NCI-H345 (cell line): ENCODE measurements around the gene ETNK1.

Source experiments
- DNase-seq: peaks from one replicate; lab custom pipeline; 2025; lab: John Stamatoyannopoulos, UW

Gene ETNK1

GRCh38 chr12:22635812-22636211, 10.8 kb downstream of the ETNK1 start:
- no peak for DNase-seq

DNA sequence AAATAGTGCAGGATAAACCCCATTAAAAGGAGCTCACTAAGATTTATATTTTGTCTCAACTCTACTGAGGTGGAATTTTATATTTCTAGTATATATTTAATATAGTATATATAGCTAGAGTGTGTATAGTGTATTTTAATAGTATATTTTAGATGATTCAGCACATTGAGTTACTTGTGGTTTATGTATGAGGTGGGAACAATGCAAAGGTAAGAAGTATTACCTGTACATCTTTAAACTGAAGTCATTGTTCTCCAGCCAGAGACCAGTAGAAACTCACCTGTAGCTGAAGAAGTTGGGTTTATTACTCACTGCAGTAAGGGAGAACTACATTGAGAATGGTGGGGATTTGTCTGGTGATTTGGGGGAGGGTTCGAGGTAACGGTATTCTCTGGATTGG, 15.9 kb downstream of the ETNK1 start:
- no peak for DNase-seq

DNA sequence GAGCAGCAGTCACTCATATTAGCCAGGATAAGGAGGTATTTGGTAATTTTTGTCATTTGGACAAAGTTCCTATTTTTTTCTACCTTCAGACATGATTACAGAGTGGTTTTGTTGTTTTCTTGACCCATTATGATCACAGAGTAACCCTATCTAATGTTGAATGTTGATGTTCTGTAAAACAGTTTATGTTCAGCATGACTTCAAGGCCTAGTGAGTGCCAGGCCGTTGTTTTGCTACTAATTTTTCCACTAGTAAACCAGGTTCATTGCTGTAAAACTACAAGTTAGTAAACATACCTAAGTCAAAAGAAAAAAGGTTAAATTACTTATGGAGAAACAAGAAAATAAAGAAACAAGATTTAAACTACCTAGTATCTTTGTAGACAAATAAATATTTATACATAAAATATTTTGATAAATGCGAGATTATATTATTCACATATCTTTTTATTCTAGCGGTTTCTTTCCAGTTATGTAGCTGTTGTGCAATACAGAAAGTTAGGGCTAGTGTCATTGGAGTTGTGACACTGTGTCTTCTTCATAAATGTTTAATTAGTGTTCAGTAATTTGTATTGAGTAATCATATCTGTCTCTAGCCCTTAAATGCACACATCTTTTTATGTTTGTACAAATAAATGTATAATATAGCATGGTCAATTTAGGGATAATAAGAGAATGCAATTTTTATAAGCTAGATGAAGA, 16.5 kb downstream of the ETNK1 start:
- no peak for DNase-seq

GRCh38 chr12:22648668-22649067, 23.7 kb downstream of the ETNK1 start:
- no peak for DNase-seq

DNA sequence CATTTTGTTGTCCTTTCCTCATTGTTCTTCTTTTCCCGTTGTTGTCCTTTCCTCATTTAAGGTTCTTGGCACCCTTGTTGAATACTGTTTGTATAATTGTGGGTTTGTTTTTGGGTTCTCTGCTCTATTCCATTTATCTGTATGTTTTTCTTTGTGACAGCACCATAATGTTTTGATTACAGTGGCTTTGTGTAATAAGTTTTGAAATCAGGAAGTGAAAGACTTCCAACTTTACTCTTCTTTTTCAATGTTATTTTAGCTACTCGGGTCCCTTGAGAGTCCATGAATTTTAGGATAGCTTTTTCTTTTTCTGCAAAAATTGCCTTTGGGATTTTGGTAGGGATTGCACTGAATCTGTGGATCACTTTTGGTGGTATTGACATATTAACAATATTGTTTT, 28.1 kb downstream of the ETNK1 start:
- no peak for DNase-seq

DNA sequence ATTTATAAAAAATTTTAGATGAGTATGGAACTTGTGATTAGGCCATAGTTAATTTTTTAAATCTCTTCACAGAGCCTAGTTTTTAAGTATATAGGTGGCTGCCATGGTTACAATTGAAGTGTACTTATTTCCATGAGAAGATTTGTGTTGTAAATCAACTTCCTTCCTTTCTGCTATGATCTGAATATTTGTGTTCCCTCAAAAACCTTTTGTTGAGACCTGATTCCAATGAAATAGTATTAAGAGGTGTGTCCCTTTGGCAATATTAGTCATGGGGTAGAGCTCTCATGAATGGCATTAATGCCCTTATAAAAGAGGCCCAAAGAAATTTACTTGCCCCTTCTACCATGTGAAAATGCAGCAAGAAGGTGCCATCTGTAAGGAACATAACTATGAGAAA, 28.8 kb downstream of the ETNK1 start:
- no peak for DNase-seq

- no peak for DNase-seq
Measured at GRCh38 chr12:22656376-22656775, 31.4 kb downstream of the ETNK1 start.

DNA sequence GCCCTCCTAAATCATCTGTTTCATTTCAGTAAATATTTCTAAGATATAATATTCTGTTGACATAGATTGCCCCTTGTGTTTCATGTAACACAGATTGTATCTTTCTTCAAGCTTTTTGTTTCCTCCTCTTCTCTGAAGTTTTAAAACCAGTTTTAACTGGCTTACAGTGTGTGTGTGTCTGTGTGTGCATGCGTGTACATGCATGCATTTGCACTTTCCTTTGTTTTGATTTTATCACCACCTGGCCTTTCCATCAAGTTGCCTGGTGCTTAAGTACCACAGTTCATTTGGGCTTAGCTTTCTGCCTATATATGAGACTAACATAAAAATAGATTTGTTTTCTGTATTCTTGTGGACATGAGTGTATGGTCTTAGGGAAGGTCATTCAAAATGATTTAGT, 31.9 kb downstream of the ETNK1 start:
- peak; percentile 15 for DNase-seq

- no peak for DNase-seq
Measured at GRCh38 chr12:22657538-22657937, 32.6 kb downstream of the ETNK1 start.

- DNase-seq: no peak
Measured at GRCh38 chr12:22658214-22658613, 33.2 kb downstream of the ETNK1 start.

- no peak for DNase-seq
Measured at GRCh38 chr12:22662356-22662755, 37.4 kb downstream of the ETNK1 start.

DNA sequence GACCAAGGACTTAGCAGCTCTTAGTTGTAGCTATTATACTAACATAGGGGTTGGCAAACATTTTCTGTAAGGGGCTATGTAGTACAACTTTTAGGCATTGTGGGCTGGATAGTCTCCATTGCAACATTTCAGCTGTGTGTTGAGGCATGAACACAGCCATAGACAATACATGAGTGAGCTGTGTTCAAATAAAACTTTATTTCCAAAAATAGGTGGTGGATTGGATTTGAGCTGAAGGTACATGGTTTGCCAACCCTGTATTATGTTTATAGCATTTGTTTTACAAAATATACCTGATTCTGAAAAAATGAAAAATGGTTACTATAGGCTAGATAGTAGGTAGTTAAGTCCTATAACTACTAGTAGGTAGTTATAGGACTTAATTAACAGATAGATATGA, 40.5 kb downstream of the ETNK1 start:
- no peak for DNase-seq

- no peak for DNase-seq
Measured at GRCh38 chr12:22667122-22667521, 42.2 kb downstream of the ETNK1 start.

DNA sequence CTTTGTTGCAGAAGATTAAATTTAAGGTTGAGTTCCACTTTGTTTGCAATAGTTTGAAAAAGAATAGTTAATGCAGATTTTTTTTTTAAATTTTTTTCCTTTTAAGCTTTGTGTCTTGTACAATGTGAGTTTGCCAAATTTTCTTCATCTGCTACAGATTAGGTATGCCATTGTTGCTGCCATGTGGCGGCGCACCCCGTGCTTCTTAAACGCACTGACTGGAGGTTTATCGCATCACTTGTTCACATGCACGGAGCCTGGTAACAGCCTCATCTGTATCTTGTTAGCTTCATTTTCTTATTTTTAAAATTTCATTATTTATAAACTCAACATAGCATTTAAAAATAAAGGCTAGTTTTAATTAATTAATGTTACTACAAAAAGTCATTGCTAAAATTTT, 43.5 kb downstream of the ETNK1 start:
- no peak for DNase-seq

DNA sequence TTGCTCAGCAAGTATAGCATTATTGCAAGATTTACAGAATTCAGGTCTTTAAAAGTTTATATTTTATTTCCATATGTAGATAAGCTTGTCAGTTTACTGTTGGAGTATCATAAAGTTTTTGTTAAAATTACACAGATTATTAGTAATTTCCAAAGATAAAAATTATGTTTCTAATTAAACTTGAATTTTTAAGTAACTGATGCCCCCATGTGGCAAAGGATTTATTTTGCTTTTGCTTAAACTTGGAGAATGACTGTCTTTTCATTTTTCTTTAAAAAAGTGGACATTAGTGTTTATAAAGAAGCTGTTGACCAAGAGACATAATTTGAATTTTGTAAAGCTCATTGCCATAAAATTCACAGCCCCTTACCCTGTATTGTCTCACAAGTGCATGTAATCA, 45.8 kb downstream of the ETNK1 start:
- DNase-seq: no peak

DNA sequence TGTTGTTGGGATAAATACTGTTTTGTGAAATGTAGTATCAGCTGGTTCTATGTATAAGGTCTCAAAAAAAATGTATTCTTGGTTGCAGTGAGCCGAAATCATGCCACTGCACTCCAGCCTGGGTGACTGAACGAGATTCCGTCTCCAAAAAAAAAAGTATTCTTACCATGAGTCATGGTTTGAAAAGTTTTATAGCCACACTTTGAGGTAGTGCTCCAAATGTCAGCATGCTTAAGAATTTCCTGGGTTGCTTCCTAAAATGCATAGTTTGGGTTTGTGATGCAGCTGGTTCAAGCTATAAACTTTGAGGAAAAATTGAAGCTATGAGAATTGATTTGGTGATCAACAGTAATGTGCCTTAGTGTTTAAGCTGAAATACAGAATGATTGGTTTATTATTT, 48.0 kb downstream of the ETNK1 start:
- no peak for DNase-seq

DNA sequence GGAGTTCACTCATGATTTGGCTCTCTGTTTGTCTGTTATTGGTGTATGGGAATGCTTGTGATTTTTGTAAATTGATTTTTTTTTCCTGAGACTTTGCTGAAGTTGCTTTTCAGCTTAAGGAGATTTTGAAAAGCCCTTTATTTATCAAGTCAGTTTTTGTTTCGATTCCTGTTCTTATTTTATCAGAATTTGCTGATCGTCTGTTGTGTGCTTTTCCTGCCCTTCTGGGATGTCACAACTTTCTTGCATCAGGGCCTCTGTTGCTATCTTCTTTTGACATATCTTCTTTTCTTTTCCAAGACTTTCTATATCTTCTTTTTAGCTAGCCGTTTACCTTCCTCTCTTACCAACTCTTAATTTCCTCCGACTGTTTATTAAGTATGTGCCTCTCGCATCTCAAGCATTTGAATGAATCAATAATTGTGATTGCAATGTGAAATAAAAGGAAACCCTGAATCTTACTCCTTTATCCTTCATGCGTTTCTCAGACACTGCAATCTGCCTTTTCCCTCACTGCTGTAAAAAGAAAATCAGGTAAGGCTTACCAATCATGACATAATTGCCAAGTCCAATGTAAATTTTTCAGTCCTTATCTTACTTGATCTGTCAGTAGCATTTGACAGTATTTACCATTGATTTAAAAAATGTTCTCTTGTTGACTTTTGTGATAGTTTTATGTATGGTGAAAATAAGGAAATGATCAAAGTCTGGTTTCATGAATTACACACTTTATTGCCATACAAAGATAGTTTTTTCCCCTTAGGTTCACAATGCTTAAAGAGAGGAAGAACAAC, 53.0 kb downstream of the ETNK1 start:
- DNase-seq: no peak

GRCh38 chr12:22682663-22683062, 57.7 kb downstream of the ETNK1 start:
- no peak for DNase-seq

- DNase-seq: no peak
Measured at GRCh38 chr12:22683131-22683530, 58.2 kb downstream of the ETNK1 start.

DNA sequence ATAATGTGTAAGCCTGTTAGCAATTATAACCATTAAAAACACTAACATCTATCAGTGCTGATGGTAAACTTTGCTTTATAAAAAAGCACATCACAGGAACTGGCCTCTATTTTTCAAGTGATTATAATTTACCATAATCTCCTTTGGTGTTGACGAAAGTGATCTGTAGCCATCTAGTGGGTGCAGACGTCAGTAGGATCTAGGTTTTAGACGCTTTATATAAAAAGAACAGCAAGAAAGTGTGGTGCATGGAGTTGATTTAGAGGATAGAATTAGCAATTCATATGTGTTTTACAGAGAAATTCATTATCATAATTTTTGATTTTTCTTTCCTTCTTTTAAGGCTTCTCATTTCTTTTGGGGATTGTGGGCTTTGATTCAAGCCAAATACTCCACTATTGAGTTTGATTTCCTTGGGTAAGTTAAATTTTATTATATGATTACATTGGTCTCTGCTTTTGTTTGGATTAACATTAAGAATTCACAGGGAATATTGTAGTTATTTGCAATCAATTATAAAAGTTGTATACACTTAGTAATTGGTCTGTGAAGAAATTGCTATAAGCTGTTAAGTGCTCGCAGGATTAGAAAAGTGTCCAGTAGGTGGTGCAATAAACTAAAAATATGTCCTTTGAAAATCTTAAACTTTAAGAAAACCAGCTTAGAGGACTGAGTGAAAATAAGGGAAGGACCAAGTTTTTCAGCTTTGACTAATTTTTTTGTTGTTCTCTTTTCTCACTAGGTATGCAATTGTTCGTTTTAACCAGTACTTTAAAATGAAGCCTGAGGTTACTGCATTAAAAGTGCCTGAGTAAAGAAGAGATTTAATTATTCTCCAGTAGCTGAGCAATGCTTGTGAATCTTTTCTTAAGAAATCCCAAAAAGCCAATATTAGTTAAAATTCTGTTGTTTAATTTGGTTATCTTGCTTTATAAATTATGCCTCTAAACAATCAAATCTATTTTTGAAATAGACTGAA, 59.5 kb downstream of the ETNK1 start:
- no peak for DNase-seq

DNA sequence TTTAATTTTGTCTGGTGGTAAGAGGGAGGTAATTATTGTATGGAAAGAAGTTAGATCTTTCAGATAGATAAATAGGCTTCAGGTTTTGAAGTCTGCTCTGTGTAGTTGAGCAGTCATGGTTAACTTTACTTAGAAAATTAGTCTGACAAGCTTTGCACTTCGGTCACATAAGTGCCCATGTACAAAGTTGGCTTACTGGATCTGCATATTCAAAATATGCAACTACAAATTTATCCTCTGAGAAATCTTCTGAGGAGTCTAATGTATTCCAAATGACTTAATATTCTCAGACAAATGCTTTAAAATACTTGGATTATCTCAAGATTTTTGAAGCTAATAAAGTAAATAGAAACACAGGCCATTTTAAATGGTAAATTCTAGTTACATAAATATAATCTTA, 61.2 kb downstream of the ETNK1 start:
- DNase-seq: no peak

DNA sequence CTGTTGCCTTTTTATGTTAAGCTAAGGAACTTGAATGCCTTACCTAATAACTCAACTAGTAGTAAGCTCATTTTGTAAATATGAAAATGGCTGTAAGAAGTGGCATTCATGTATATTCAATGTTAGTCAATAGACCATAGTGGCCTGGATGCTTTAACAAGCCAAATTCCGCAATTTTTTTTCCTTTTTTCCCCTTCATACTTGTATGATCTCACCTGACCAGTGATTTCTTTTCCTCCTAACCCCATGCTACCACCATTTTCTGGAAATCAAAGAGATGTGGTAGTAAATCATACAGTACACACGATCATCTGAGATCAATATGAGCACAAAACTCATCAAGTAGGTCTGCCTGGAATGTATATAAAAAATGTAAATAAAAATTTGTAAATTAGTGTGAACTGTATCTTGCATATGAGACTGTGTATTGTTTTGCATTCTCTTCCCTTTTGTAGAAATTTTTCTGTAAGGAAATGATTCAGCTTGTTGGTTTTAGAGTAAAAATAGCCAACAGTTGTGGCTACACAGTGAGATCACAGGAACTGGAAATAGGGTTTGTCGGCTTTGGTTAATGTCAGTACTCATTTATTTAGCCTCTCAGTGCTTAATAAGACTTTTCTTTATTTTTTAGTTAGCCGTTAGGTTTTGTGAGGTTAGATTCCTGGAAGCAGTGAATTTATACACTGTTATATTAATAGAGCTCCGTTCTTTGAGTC, 62.5 kb downstream of the ETNK1 start:
- DNase-seq: no peak
